ENCODE data around the gene NDUFB11.

DNA sequence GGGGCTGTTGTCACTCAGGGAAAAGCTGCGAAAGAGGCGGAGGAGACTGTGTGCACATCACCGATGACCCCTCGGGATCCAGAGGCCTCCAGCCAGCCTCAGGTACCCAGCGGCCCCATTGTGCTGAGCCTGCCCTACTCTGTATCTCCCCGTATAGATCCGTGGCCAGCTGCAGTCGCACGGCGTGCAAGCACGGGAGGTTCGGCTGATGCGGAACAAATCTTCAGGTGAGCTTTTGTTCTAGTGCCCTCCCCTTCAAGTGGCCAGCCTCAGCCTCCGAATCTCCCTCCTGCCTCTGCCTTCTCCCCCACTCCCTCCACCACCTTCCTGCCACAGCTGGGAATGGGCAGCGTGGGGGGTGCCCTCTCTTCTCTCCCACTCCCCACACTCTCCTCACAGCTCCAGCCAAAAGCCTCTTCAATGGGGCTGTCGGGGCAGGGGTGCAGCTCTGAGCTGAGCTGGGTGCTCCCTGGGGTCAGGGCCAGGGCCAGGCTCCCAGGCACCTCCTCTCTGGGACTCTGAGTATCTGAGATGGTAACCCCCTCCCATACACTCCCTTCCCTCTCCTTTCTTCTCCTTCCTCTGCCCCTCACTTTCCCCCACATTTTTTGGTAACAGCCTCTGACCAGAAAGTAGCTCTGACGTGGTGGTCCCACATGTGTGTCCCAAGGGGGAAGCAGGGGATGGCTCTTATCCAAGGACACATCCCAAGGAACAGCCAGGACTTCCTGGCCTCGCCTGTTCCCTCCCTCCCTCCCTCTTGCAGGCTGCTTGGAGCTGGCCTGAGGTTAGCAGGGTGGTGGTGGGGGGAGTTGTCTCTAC lies 28.7 kb upstream of the NDUFB11 start:
- TF ChIP-seq EZH2phosphoT487 (IDR thresholded peaks at IDR 0.05): no peak
- TF ChIP-seq, protein P1, sequence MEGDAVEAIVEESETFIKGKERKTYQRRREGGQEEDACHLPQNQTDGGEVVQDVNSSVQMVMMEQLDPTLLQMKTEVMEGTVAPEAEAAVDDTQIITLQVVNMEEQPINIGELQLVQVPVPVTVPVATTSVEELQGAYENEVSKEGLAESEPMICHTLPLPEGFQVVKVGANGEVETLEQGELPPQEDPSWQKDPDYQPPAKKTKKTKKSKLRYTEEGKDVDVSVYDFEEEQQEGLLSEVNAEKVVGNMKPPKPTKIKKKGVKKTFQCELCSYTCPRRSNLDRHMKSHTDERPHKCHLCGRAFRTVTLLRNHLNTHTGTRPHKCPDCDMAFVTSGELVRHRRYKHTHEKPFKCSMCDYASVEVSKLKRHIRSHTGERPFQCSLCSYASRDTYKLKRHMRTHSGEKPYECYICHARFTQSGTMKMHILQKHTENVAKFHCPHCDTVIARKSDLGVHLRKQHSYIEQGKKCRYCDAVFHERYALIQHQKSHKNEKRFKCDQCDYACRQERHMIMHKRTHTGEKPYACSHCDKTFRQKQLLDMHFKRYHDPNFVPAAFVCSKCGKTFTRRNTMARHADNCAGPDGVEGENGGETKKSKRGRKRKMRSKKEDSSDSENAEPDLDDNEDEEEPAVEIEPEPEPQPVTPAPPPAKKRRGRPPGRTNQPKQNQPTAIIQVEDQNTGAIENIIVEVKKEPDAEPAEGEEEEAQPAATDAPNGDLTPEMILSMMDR (IDR thresholded peaks at IDR 0.05): no peak
- TF ChIP-seq EZH2 (IDR thresholded peaks at IDR 0.05): no peak
